ENCODE results near the gene MDK.

MDK gene

DNA sequence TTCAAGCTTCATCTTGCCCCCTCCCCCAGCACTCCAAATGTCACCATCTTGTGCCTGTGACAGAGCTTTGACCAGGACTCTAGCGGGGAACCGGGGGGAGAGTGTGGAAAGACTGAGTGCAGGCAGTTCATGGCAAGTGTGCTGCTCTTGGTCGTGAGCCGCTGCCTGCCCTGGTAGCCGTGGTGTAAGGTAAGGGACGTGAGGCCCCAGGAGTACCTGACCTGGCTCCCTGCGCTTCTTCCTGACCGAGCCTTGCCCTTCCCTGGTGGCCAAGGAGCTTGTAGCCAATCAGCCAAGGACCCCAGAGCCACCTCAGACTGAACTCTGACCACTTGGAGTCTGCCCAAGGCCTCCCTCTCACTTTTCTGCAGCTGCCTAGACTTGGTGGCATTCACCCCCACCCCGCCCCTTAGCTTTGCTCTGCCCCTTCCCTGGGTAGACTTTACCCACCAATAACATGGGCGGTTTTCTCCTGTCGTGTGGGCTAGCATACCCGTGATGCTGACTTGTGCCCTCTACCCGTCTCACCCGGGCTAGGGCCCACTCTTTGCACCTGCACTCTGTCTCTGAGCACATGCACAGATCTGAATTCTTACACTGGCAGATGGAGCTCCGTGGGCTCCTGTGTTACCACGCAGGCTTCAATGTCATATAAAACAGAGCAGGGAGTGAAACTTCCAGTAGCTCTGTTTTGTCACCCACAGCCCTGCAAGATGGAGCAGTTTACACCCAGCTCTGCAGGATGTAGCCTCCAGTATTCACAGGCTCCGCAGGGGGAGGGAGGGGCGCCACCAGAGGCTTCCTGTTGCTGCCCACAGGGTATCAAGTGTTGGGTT, 32.7 kb upstream of the MDK start:
- peak; percentile 84 for DNase-seq

DNA sequence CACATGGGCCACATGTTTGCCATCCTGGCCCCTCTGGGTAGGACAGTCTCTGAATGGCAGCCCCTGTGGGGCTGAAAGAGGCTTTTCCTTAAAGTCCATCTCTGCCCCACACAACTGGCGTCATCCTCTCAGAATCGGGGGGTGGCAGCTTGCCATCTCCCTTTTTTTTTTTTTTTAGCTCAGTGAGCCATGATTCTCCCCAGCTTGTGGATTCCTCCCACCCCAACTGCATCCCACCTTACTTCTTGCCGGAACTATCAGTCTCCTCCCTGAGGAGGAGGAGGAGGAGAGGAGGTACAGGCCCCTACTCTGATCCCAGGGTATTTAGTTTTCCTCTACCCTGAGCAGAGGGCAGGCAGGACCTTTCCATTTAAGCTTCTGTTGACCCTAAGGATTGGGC, 30.8 kb upstream of the MDK start:
- no peak for DNase-seq

DNA sequence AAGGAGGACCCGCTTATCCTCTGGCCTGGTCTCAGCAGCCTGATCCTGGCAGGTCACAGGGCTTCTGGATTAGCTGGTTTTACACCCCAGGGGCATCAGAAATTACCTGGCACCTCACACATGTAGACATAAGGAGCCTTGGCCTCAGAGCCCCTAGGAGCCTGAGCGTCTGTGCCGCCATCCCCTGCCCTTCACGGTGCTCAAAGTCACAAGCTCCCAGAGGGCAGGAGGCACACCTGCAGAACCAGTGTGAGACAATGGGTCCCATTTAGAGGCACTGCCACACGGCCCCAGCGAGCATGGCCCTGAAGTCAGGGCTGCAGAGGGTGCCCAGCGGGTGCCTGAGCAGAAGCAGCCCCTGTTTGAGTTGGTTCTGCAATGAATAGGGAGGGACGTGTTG, 30.3 kb upstream of the MDK start:
- DNase-seq = no peak

DNA sequence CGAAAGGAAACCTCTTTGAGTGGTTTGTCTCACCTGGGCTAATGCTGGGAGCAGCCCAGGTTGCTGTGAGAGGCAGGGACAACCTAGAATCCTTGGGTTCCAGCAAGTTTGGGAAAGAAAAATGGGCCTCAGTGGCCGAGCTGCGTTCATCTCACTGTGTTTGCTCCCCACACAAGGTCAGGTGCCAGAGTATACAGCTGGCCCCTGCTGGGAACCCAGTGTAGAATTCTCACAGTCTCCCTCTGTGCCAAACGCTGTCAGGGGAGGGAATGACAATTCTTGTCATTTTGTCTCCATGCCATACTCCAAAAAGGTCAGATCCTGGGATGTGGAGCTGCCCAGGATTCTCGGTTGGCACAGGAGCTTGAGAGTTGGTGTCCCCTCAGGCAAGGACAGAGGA, 29.9 kb upstream of the MDK start:
- no peak for DNase-seq

DNA sequence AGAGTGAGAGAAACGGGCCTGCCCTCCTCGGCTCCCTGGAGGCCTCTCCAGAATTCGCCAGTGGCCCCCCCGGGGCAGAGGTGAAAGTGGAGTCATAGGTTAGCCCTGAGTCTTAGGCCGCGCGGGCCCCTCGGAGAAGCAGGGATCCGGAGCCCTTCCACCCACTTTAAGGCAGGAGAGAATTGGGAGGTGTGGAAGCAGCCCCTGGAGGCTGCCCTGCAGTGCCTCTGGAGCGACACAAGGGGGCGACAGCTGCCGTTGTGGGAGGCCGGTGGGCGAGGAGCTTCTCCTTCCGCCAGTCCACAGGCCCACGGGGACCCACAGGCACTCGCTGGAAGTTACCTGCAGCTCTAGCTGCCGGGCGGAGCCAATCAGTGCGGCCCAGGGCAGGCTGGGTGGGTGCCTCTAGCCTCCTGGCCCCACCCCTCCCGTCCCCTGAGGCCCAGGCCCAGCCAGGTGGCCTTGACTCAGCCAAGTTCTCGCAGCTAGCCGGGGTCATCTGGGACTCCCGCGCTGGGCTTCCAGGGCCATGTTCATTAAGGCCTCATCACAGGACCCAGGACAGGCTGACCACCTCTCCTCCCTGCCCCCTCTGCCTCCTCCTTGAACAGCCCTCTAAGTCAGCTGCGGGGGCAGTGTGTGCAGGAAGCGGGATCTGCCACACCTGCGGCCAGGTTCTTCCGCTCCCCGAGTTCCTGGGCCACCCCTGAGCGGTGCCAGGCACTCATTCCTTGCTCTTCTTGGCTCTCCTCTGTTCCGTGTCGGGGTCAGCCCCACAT, 29.2 kb upstream of the MDK start:
- DNase-seq = peak; percentile 66

DNA sequence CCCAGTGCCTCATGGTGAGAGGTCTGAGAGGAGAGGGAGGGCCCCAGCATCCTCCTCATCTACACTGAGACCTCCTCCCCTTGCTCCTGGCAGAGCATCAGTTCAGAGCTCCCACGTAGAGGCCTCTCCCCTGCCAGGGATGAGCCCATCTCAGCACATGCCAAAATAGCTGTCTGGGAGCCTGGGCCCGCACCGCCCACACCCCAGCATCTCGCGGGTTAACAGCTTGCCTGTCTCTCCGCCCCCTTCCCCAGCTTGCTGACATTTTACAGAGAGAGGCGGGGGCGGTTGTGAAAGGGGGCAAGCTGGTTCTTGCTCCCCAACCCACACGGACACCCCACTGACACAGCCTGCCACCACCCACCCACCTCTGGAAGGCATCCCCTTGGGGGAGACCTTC, 27.8 kb upstream of the MDK start:
- peak; percentile 37 for DNase-seq

DNA sequence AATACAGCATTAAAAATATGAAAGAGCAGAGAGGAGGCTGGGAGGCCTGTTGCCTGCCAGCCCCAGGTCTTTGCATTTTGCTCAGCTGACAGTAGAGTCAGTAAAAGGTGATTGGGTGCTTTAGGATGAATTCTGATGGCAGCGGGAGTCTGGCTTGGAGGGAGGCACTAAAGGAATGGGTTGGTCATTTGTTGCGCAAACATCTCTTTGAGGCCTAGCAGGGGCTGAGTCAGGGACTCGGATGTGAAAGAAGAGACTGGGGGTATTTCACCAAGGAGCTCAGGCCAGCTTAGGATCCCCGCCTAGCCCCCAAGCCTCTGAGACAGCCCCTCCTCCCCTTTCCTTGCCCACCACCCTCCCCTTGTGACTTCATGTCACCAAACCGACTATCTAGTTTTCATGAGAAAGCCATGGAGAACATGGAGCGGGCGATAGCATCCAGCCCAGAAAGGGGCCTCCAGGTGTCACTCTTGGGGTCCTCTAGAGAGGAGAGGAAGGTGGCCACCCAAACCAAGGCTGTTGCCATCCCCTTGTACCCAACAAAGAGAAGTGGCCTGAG, 24.5 kb upstream of the MDK start:
- DNase-seq = no peak

DNA sequence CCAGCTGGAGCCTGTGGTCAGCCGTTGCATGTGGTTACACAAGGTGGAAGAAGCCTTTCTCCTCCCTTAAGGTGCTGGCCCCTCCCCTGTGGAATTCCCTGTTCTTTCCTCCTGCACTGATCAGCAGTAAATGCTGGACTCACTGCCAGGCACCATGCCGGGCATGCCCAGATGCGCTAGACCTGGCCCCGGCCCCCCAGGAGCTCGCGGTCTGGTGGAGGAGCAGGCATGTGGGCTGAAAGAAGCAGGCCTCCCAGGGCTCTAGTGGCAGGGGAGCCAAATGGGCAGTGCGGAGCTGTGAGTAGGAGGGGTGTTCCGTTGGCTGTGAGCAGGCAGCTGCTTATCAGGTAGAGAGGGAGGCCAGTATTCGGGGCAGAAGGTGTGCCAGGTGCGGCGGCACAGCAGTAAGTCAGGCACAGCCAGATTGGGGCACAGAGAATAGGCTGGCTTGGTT, 24.0 kb upstream of the MDK start:
- DNase-seq = no peak

DNA sequence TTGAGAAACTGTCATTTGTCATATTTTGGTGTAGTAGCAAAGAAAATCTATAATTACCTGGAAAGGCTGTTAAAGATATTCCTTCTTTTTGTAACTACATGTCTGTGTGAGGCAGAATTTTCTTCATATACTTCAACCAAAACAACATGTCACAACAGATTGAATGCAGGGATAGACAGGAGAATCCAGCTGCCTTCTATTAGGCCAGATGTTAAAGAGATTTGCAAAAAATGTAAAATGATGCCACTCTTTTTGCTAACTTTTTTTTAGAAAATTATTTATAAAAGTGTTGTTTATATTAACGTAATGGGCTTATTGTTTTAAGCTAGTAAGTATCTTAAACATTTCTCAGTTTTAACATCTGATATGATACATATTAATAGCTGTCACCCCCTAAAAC, 21.5 kb upstream of the MDK start:
- no peak for DNase-seq

DNA sequence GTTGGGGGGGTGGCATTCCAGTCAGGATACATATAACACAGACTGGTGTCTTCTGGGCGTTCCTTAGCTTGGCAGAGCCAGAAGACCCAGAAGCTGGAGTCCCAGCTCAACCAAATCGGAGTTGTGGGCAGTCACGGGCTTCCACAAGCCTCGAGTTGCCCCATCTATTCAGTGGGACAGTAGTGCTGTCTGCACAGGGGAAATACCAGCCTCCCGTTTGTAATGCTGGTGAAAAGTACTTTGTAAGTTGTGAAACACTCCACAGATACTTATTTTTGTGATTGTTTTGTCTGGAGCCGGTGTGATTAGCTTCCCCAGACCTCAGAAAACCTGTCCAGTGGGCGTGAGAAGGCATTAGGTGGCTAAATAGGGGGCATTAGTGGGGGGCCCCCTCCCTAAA, 20.6 kb upstream of the MDK start:
- DNase-seq = no peak

DNA sequence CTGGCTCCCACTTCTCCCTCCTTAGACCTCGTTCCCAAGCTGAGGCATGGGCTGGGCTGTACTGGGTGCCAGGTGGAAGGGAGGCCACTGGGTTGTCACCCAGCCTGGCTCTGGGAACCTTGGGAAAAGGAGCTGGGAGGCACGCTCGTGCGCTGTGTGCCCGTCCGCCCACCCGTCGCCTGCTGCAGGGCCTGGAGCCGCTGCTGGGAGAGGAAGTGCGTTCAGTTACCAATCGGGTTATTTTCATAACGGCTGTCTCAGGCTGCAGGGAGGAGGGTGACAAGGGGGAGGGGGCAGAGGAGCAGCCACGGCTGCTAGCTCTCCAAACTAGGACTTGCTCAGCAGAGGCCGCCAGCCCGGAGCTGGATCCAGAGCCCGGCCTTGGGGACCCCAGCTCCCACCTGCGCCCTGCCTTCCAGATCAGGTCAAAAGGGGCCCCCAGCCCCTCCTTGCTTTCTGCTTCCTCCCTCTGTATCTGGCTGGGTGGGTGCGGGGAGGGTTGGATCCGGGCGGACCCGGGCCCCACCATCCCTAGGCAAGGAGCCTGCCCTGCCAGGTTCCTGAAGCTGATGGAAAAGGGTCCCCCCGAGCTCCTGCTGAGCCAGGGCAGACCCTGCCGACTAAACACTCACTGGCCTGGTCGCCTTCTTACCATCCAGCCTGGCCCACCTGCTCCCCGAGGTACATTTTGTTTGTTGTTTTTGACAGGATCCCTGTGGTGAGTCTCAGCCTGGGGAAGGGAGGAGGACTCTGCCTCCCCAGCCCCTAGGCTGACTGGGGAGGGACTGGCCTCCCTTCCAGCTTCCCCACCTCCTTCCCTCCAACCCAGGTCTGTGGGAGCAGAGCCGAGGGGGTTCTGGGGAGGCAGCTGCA, 19.9 kb upstream of the MDK start:
- peak; percentile 81 for DNase-seq

DNA sequence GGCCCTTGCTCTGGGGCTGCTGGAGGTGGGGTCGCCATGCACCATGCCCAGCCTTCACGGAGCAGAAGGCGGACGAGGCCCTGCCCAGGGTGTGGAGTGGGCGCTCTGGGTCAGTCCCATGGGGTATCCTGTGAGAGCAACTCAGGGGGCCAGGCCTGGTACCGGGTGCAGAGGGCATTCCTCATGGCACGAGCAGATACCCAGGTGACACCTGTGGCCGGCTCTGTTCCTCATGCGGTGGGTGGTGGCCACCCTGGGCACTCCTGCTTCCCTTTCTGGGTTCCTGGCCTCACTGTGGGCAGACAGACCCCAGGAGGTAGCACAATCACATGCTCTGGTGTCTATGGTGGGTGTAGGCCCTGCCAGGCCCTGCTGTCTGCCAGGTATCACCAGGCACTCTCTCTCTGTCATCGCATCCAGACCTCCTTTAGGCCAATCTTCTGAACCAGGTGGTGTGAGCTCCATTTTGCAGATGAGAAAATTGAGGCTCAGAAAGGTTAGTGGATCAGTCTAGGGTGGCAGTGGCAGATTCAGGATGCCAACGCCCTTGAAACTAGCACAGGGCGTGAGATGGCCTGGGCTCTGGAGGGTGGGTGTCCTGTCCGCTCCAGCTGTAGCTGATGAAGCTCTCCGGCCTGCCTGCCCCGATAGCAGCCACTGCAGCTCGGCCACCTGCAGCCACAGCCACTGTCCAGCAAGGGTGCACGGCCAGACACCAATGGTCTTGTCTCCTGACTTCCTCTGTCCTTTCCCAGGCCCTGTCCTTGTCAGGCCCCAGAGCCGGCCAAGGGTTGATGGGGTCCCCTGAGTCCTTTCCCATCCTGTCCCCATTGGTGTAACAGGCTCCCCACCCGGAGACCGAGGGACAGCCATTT, 19.1 kb upstream of the MDK start:
- no peak for DNase-seq

DNA sequence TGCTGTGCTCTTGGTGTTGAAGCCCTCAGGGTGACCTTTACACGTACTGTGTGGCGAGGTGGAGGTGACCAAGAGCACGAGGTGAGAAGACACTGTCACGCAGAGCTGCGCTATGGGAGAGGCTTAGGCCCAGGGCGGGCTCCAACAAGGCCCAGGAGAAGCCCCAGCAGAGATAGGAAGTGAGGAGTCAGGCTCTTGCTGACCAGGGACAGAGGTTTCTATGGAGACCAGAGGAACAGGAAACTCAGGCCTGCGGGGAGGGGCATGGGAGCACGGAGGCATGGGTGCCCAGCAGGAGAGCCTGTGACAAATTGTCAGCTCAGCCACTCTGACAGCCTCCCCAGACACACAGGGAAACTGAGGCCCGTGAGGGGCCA, 18.4 kb upstream of the MDK start:
- DNase-seq = no peak

DNA sequence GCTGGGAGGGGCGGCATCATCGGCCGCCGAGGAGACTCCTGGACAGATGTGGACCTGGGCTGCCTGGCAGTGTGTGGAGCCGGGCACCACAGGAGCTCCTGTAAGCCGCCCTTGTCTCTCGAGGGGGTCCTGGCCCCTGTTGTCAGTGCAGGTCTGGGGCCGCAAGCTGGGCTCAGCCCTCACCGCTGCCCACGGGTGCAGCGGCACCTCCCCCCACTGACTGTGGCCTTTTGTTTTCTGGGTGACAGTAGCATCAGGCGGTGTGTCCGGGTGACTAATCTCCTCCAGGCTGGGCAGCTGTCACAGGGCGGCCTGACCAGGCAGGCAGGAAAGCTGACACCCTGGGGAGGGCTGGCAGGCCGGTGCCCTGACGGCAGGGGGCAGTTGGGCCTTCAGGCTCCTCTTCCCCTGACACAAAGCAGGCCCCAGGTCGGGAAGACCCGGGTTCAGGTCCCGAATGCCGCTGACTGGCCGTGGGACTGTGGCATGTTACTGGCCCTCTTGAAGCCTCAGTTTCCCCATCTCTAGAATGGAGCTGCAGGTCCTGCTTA, 17.9 kb upstream of the MDK start:
- DNase-seq = no peak

DNA sequence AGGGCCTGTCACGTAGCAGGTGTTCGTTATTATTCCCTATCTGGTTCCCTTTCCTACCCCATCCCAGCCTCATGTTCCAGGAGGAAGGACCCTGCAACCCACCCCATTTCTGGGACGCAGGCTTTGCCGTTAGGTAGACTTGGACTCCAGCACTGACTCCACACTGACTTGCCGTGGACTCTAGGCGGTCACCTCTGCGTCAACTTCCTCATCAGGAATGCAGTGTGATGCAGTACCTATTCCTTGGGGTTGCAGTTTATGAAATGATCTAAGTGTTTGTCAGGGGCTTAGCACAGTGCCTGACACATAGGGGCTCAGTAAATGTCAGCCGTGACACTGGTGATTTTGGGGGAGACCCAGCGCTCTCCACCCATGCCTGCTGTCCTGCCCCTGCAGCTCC, 17.4 kb upstream of the MDK start:
- DNase-seq = no peak

DNA sequence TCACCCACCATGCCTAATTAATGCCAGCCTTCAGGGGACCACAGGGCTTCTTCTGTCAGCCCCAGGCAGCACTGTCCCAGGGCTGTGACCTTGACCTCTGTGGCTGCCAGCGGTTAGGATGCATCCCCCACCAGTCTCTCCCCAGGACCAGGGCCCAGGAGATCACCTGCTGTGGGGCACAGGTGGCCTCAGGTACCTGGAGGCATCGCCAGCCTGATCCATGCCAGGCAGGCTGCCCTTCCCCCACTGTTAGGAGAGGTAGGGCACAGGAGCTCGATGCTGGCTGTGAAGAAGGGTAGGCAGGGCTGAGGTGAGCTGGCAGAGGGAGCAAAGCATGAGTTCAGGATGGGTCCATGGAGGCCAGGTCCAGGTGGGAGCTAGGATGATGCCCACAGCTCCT, 16.7 kb upstream of the MDK start:
- no peak for DNase-seq

DNA sequence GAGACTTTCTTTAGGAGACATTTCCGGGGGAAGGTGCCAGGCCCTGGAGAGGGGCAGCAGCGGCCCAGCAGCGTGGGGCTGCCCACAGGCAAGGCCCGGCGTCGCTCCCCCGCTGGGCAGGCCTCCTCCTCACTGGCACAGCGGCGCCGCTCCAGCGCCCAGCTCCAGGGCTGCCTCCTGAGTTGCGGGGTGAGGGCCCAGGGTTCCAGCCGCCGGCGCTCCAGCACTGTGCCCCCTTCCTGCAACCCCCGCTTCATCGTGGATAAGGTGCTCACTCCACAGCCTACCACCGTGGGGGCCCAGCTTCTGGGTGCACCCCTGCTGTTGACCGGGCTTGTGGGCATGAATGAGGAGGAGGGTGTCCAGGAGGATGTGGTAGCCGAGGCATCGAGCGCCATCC, 15.2 kb upstream of the MDK start:
- no peak for DNase-seq

DNA sequence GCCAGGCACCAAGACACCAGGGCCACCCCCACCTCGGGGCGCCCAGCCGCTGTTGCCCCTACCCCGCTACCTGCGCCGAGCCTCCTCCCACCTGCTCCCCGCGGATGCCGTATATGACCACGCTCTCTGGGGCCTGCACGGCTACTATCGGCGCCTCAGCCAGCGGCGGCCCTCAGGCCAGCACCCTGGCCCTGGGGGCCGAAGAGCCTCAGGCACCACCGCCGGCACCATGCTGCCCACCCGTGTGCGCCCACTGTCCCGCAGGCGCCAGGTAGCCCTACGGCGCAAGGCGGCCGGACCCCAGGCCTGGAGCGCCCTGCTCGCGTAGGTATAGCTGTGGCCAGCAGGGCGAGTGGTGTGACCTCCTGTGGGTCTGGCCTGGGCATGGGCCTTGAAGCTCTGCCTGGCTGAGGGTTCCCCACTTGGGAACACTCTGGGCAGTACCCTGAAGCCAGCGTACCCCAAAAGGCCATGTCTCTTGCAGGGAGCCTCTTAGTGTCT, 14.8 kb upstream of the MDK start:
- DNase-seq = no peak

DNA sequence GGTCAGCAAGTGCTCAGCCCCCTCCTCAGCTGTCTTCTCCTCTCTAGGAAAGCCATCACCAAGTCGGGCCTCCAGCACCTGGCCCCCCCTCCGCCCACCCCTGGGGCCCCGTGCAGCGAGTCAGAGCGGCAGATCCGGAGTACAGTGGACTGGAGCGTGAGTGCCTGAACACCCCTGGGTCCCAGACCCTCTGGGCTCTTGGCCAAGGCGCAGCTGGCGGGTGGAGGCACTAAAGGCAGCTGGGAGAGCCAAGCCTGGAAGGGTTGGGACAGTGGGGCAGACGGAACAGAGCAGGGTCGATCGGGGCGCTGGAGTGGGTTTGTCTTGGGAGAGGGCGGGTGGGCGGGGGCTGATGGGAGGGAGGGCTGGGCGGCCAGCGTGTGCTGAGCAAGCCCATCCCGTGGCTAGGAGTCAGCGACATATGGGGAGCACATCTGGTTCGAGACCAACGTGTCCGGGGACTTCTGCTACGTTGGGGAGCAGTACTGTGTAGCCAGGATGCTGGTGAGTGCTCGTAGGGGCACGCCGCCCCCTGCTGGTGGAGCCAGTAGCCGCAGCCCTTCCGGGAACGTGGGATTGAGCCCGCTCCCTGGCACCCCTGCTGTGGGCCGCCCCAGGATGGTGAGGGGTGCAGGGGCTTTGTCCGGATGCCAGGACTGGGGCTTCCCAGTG, 14.1 kb upstream of the MDK start:
- DNase-seq = peak; percentile 72

DNA sequence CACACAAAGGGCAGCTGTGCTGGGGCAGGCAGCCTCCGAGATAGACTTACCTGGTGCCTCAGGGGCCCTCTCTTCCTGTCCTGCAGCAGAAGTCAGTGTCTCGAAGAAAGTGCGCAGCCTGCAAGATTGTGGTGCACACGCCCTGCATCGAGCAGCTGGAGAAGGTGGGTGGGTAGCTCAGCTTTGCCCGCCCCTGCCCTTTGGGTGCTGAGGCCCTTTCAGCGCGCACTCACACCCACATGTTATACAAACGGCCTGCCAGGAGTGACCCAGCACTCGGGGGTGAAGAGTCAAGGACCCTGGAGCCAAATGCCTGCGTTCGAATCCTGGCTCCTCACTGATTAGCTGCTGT, 13.6 kb upstream of the MDK start:
- DNase-seq = no peak
